Lower leg skin (tissue), 4 donors: ENCODE results near the gene NTM. TPM values are rescaled to one million over a fixed set of nuclear protein-coding genes. Genes with fewer than 3 reads are reported as not detected.
A peak's percentile ranks its signal among the peaks of the same experiment; 100 is the strongest.

Experiments used
- DNase-seq, 2 donors: peaks; one replicate each; pipeline ENCODE4 v3.0.0-alpha.2; 2019; ENCODE audit warnings: low spot score in 2 of 2
- H3K4me3 ChIP-seq: fragments of 200-600 bp; sonication (generic); 2 replicates; pipeline ENCODE4 v1.5.1; 2017; ENCODE audit warnings: mild to moderate bottlenecking, low read depth; ENCODE audit not compliant: poor library complexity, severe bottlenecking
- CTCF ChIP-seq, 3 donors: fragments of 450-650 bp; IDR thresholded peaks; one replicate each; pipeline ENCODE4 v1.5.1; 2016; ENCODE audit warnings: antibody characterized with exemption in 3 of 3, mild to moderate bottlenecking in 3 of 3, moderate library complexity in 2 of 3
- POLR2A ChIP-seq, 2 donors: fragments of 450-650 bp; IDR thresholded peaks; one replicate each; pipeline ENCODE4 v1.6.1; 2016 to 2017; ENCODE audit warnings: antibody characterized with exemption in 2 of 2, mild to moderate bottlenecking in 1 of 2, moderate library complexity in 1 of 2
- WGBS, 2 donors: methylation state at CpG; one replicate each; pipeline ENCODE4 v1.1.5; 2018; 5-methylcytosine and 5-hydroxymethylcytosine counted together
- intact Hi-C: fragments of 100-400 bp; cut with DNase I; formaldehyde crosslinking; loops from one replicate; pipeline ENCODE4 v1.15.0; 2023; ENCODE audit warnings: low total_unique reads
- total RNA-seq, 4 donors: library from RNA; depleted of rRNA; stranded (reverse); fragments of >200 nt; gene quantifications; one replicate each; pipeline ENCODE4 v1.1.0, GENCODE V29; 2016

Gene NTM
- total RNA-seq, 4 donors from 2014 or later = 2.8 to 5.7 (median 4.9) TPM

- H3K4me3 ChIP-seq = no peak overlapping the region
- DNase-seq = peak in 1 of 2 donors; percentile 49
- TF ChIP-seq POLR2A (IDR thresholded peaks at IDR 0.05) (no peak), CTCF (IDR thresholded peaks at IDR 0.05) (no peak)
- WGBS, 2 donors = 40 to 47% methylated on average over 19 of the region's 19 CpGs
- intact Hi-C loops = no loop called here
These were observed 756.8 kb downstream of the NTM start for GRCh38 chr11:132126973-132127899.

- no peak overlapping the region for H3K4me3 ChIP-seq
- intact Hi-C loops = no loop called here
- TF ChIP-seq POLR2A (IDR thresholded peaks at IDR 0.05) = no peak
- no peak for TF ChIP-seq CTCF (IDR thresholded peaks at IDR 0.05)
- no peak for DNase-seq
- 85 to 89% methylated on average over 2 of the region's 2 CpGs for WGBS, 2 donors
These were observed 757.5 kb downstream of the NTM start for GRCh38 chr11:132127900-132128288.

GRCh38 chr11:132131047-132131446, 760.6 kb downstream of the NTM start:
- TF ChIP-seq POLR2A (IDR thresholded peaks at IDR 0.05) (no peak), CTCF (IDR thresholded peaks at IDR 0.05) (no peak)
- WGBS, 2 donors = 62 to 68% methylated on average over 4 of the region's 4 CpGs
- H3K4me3 ChIP-seq = no peak overlapping the region
- intact Hi-C loops = no loop called here
- no peak for DNase-seq

GRCh38 chr11:132131961-132132360, 761.5 kb downstream of the NTM start:
- intact Hi-C loops = no loop called here
- H3K4me3 ChIP-seq = no peak overlapping the region
- WGBS, 2 donors = 33 to 47% methylated on average over 9 of the region's 9 CpGs
- no peak for DNase-seq
- TF ChIP-seq POLR2A (IDR thresholded peaks at IDR 0.05) (no peak), CTCF (IDR thresholded peaks at IDR 0.05) (no peak)

- no peak for DNase-seq
- WGBS, 2 donors = 81 to 83% methylated on average over 5 of the region's 5 CpGs
- intact Hi-C loops = no loop called here
- no peak overlapping the region for H3K4me3 ChIP-seq
- TF ChIP-seq POLR2A (IDR thresholded peaks at IDR 0.05) (no peak), CTCF (IDR thresholded peaks at IDR 0.05) (no peak)
These were observed 763.9 kb downstream of the NTM start for GRCh38 chr11:132134322-132134721.
